Measurements from ENCODE around the gene HSPA1A. TPM values are rescaled to one million over a fixed set of nuclear protein-coding genes. Genes with fewer than 3 reads are reported as not detected.
A peak's percentile ranks its signal among the peaks of the same experiment; 100 is the strongest.

The HSPA1A gene
- polyA plus RNA-seq, 3 donors, result 144 to 215 (median 200) TPM

DNA sequence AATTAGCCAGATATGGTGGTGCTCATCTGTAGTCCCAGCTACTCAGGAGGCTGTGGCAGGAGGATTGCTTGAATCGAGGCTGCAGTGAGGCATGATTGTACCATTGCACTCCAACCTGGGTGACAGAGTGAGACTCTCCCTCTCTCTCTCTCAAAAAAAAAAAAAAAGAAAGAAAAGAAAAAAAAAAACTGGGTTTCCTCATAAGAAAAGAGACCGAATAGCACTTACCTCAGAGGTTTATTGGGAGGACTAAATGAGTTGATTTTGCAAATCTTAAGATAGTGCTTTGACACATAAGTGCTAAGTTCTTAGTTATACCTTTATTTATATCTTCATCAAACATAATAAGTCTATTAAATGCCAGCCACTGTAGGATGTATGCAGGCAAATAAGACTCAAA is 44.5 kb upstream of the HSPA1A start:
- Histone ChIP-seq H3K9ac (ENCODE audit: insufficient read depth, low read length, poor library complexity, severe bottlenecking) (no peak overlapping the region), H3K27me3 (ENCODE audit: control insufficient read depth in 2 of 2, insufficient read depth in 2 of 2, low read length in 2 of 2) (no peaks in the 10 kb centered on the region), H2AFZ (ENCODE audit: insufficient read depth, low read depth, low read length, poor library complexity, severe bottlenecking) (no peak overlapping the region), H4K20me1 (ENCODE audit: insufficient read depth, low read length) (no peaks in the 10 kb centered on the region), H3K4me2 (replicated peaks; ENCODE audit: extremely low read depth, low read length, poor library complexity, severe bottlenecking) (no peak overlapping the region), H3K79me2 (ENCODE audit: insufficient read depth, low read length) (no peaks in the 10 kb centered on the region), H3K27ac (ENCODE audit: low read depth in 1 of 2, low read length in 2 of 2) (no peak overlapping the region), H3K9me3 (replicated peaks in 1 of 2; ENCODE audit: control insufficient read depth in 1 of 2, insufficient read depth in 1 of 2, low read length in 2 of 2) (no peaks in the 10 kb centered on the region), H3K4me3 (replicated peaks in 1 of 3; ENCODE audit: low read depth in 2 of 3, low read length in 3 of 3) (no peak overlapping the region), H3K4me1 (ENCODE audit: control insufficient read depth in 1 of 2, insufficient read depth in 2 of 2, low read length in 2 of 2) (peaks cover 29 to 30% of the 10 kb centered on the region in 2 donors), H3K36me3 (replicated peaks in 1 of 2; ENCODE audit: control insufficient read depth in 1 of 2, insufficient read depth in 2 of 2, low read length in 2 of 2) (no peaks in the 10 kb centered on the region)
- Mint-ChIP-seq H3K4me1 (peaks cover 29% of the 10 kb centered on the region), H3K27ac (peak overlapping the region in 1 of 7 donors; percentile 41), H3K27me3 (ENCODE audit: low read depth in 3 of 3) (peaks cover 0 to 7% (median 2%) of the 10 kb centered on the region in 3 donors), H3K9me3 (peaks cover 0 to 1% (median 0%) of the 10 kb centered on the region in 7 donors), H3K36me3 (no peaks in the 10 kb centered on the region), H3K4me3 (no peak overlapping the region)
- TF ChIP-seq, protein P1, sequence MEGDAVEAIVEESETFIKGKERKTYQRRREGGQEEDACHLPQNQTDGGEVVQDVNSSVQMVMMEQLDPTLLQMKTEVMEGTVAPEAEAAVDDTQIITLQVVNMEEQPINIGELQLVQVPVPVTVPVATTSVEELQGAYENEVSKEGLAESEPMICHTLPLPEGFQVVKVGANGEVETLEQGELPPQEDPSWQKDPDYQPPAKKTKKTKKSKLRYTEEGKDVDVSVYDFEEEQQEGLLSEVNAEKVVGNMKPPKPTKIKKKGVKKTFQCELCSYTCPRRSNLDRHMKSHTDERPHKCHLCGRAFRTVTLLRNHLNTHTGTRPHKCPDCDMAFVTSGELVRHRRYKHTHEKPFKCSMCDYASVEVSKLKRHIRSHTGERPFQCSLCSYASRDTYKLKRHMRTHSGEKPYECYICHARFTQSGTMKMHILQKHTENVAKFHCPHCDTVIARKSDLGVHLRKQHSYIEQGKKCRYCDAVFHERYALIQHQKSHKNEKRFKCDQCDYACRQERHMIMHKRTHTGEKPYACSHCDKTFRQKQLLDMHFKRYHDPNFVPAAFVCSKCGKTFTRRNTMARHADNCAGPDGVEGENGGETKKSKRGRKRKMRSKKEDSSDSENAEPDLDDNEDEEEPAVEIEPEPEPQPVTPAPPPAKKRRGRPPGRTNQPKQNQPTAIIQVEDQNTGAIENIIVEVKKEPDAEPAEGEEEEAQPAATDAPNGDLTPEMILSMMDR (IDR thresholded peaks at IDR 0.05), result no peak
- WGBS (ENCODE audit: insufficient coverage), result no CpG with 5 or more reads among the region's 2 CpGs
- intact Hi-C loops (cut with micrococcal nuclease), result no loop called here
- DNase-seq, result no peak

DNA sequence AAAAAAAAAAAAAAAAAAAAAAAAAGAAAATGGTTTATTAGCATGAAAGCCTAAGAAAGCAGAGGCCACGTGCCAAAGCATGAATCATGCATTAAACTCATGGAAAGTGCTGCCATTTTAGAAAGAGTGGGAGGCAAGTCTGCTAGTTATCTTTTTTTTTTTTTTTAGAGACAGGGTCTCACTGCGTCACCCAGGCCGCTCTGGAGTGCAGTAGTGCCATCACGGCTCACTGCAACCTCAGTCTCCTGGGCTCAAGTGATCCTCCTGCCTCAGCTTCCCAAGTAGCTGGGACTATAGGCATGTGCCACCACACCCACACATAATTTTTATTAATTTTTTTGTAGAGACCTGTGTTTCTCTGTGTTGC is 43.4 kb upstream of the HSPA1A start:
- H3K4me1 Mint-ChIP-seq, result peaks cover 34% of the 10 kb centered on the region
- no peak overlapping the region for H3K4me3 ChIP-seq (replicated peaks in 1 of 3; ENCODE audit: low read depth in 2 of 3, low read length in 3 of 3)
- 57% methylated on average over 1 of the region's 4 CpGs for WGBS (ENCODE audit: insufficient coverage)
- H3K36me3 Mint-ChIP-seq, result no peaks in the 10 kb centered on the region
- no peaks in the 10 kb centered on the region for H3K27me3 ChIP-seq (ENCODE audit: control insufficient read depth in 2 of 2, insufficient read depth in 2 of 2, low read length in 2 of 2)
- peaks cover 0 to 4% (median 2%) of the 10 kb centered on the region in 3 donors for H3K27me3 Mint-ChIP-seq (ENCODE audit: low read depth in 3 of 3)
- H3K36me3 ChIP-seq (replicated peaks in 1 of 2; ENCODE audit: control insufficient read depth in 1 of 2, insufficient read depth in 2 of 2, low read length in 2 of 2), result no peaks in the 10 kb centered on the region
- TF ChIP-seq, protein P1 (IDR thresholded peaks at IDR 0.05), result no peak
- no peak overlapping the region for H3K9ac ChIP-seq (ENCODE audit: insufficient read depth, low read length, poor library complexity, severe bottlenecking)
- no peak overlapping the region for H3K4me3 Mint-ChIP-seq
- H4K20me1 ChIP-seq (ENCODE audit: insufficient read depth, low read length), result no peaks in the 10 kb centered on the region
- H3K9me3 Mint-ChIP-seq, result peaks cover 0 to 1% (median 0%) of the 10 kb centered on the region in 7 donors
- H3K27ac ChIP-seq (ENCODE audit: low read depth in 1 of 2, low read length in 2 of 2), result no peak overlapping the region
- H3K79me2 ChIP-seq (ENCODE audit: insufficient read depth, low read length), result no peaks in the 10 kb centered on the region
- intact Hi-C loops (cut with micrococcal nuclease), result no loop called here
- H3K4me1 ChIP-seq (ENCODE audit: control insufficient read depth in 1 of 2, insufficient read depth in 2 of 2, low read length in 2 of 2), result peaks cover 35 to 36% of the 10 kb centered on the region in 2 donors
- H3K27ac Mint-ChIP-seq, result no peak overlapping the region
- H2AFZ ChIP-seq (ENCODE audit: insufficient read depth, low read depth, low read length, poor library complexity, severe bottlenecking), result no peak overlapping the region
- DNase-seq, result no peak
- no peak overlapping the region for H3K4me2 ChIP-seq (replicated peaks; ENCODE audit: extremely low read depth, low read length, poor library complexity, severe bottlenecking)
- H3K9me3 ChIP-seq (replicated peaks in 1 of 2; ENCODE audit: control insufficient read depth in 1 of 2, insufficient read depth in 1 of 2, low read length in 2 of 2), result no peaks in the 10 kb centered on the region
